GM12891 (cell line): Measurements from ENCODE around the gene CEACAM19.

ENCODE experiments used
- PAX5 ChIP-seq: IDR thresholded peaks from 2 replicates; pipeline ENCODE4 v1.6.1; 2011; ENCODE audit warnings: low read length, moderate library complexity, mild to moderate bottlenecking; ENCODE audit not compliant: insufficient read depth, severe bottlenecking
- POLR2A ChIP-seq: IDR thresholded peaks from 2 replicates; pipeline ENCODE4 v1.6.1; 2011; ENCODE audit warnings: low read depth, low read length, control low read depth
- POLR2AphosphoS5 ChIP-seq: IDR thresholded peaks from 2 replicates; pipeline ENCODE4 v1.6.1; 2011; ENCODE audit warnings: low read depth, low read length, control low read depth
- TAF1 ChIP-seq: IDR thresholded peaks from 2 replicates; pipeline ENCODE4 v1.6.1; 2011; ENCODE audit warnings: low read depth, low read length, control low read depth

GRCh38 chr19:44722131-44723121 is 51.1 kb downstream of the CEACAM19 start:
- no peak for TF ChIP-seq POLR2AphosphoS5
- no peak for TF ChIP-seq POLR2A
- TF ChIP-seq TAF1 = no peak
- no peak for TF ChIP-seq PAX5
